Measurements from ENCODE around the gene MAML3.

Gene MAML3

GRCh38 chr4:140116442-140117104 is 37.4 kb downstream of the MAML3 start:
- Histone ChIP-seq H3K36me3 (ENCODE audit: control insufficient read depth in 2 of 2, insufficient read depth in 2 of 2, low read length in 2 of 2) (no peaks in the 10 kb centered on the region), H3K4me1 (ENCODE audit: control insufficient read depth in 2 of 2, insufficient read depth in 2 of 2, low read length in 2 of 2) (no peaks in the 10 kb centered on the region), H3K9me3 (ENCODE audit: control insufficient read depth in 2 of 2, low read length in 2 of 2) (no peaks in the 10 kb centered on the region), H3K27me3 (ENCODE audit: control insufficient read depth in 2 of 2, insufficient read depth in 2 of 2, low read length in 2 of 2) (no peaks in the 10 kb centered on the region), H3K4me3 (ENCODE audit: low read length in 2 of 2) (no peak overlapping the region), H3K27ac (ENCODE audit: low read depth in 2 of 2, low read length in 2 of 2) (no peak overlapping the region), H3K9ac (ENCODE audit: low read depth in 1 of 2, low read length in 2 of 2) (no peak overlapping the region)

GRCh38 chr4:140115140-140115539 is 38.8 kb downstream of the MAML3 start:
- no peak overlapping the region for H3K4me3 ChIP-seq (ENCODE audit: low read length in 2 of 2)
- H3K4me1 ChIP-seq (ENCODE audit: control insufficient read depth in 2 of 2, insufficient read depth in 2 of 2, low read length in 2 of 2) = peaks cover 0 to 8% of the 10 kb centered on the region in 2 donors
- no peak overlapping the region for H3K9ac ChIP-seq (ENCODE audit: low read depth in 1 of 2, low read length in 2 of 2)
- no peak overlapping the region for H3K27ac ChIP-seq (ENCODE audit: low read depth in 2 of 2, low read length in 2 of 2)
- no peaks in the 10 kb centered on the region for H3K36me3 ChIP-seq (ENCODE audit: control insufficient read depth in 2 of 2, insufficient read depth in 2 of 2, low read length in 2 of 2)
- H3K27me3 ChIP-seq (ENCODE audit: control insufficient read depth in 2 of 2, insufficient read depth in 2 of 2, low read length in 2 of 2) = no peaks in the 10 kb centered on the region
- H3K9me3 ChIP-seq (ENCODE audit: control insufficient read depth in 2 of 2, low read length in 2 of 2) = no peaks in the 10 kb centered on the region

DNA sequence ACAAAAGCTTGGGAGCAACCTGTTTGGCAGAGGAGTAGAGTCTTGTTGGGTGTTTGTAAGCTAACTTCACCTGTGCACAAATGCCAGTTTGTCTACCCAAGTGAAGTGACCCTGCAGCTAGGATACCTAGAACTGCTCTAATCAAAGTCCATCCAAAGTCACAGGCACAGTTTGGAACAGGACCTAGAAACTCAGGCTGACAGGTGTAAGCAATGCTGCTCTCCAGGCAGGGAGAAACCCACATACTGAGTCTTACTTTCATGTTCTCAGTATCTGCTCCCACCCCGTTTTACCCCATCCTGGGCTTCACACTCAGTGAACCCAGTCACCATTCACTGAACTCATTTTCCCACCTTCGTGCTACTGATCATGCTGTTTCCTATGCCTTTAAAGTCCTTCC is 40.3 kb downstream of the MAML3 start:
- Histone ChIP-seq H3K9me3 (ENCODE audit: control insufficient read depth in 2 of 2, low read length in 2 of 2) (no peaks in the 10 kb centered on the region), H3K27ac (ENCODE audit: low read depth in 2 of 2, low read length in 2 of 2) (no peak overlapping the region), H3K27me3 (ENCODE audit: control insufficient read depth in 2 of 2, insufficient read depth in 2 of 2, low read length in 2 of 2) (no peaks in the 10 kb centered on the region)

GRCh38 chr4:140112576-140112975 is 41.4 kb downstream of the MAML3 start:
- Histone ChIP-seq H3K4me1 (ENCODE audit: control insufficient read depth in 2 of 2, insufficient read depth in 2 of 2, low read length in 2 of 2) (peaks cover 3 to 21% of the 10 kb centered on the region in 2 donors), H3K4me3 (ENCODE audit: low read length in 2 of 2) (no peak overlapping the region), H3K27ac (ENCODE audit: low read depth in 2 of 2, low read length in 2 of 2) (no peak overlapping the region), H3K36me3 (ENCODE audit: control insufficient read depth in 2 of 2, insufficient read depth in 2 of 2, low read length in 2 of 2) (no peaks in the 10 kb centered on the region), H3K27me3 (ENCODE audit: control insufficient read depth in 2 of 2, insufficient read depth in 2 of 2, low read length in 2 of 2) (no peaks in the 10 kb centered on the region), H3K9me3 (ENCODE audit: control insufficient read depth in 2 of 2, low read length in 2 of 2) (no peaks in the 10 kb centered on the region), H3K9ac (ENCODE audit: low read depth in 1 of 2, low read length in 2 of 2) (no peak overlapping the region)

More for the DNA sequence above, 40.3 kb downstream of the MAML3 start:
- peaks cover 3 to 19% of the 10 kb centered on the region in 2 donors for H3K4me1 ChIP-seq (ENCODE audit: control insufficient read depth in 2 of 2, insufficient read depth in 2 of 2, low read length in 2 of 2)
- H3K9ac ChIP-seq (ENCODE audit: low read depth in 1 of 2, low read length in 2 of 2) = no peak overlapping the region
- no peak overlapping the region for H3K4me3 ChIP-seq (ENCODE audit: low read length in 2 of 2)
- H3K36me3 ChIP-seq (ENCODE audit: control insufficient read depth in 2 of 2, insufficient read depth in 2 of 2, low read length in 2 of 2) = no peaks in the 10 kb centered on the region

DNA sequence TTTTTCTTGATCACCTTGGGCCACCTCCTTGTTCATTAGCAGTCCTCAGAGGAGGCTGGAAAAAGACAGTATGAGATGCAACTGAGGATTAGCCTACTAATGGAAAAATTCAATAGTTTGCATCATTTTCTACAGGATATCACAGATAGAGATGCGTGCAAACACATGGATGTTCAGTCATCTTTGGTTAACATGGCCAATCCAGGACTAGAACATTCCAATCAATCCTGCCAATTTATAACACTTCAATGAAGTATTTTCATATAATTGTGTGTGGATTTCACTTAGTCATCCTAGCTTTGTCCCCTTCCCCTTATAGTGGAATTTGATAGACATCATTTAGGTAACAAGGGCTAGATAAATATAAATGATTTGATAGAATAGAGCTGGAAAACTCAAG is 42.7 kb downstream of the MAML3 start:
- Histone ChIP-seq H3K27me3 (ENCODE audit: control insufficient read depth in 2 of 2, insufficient read depth in 2 of 2, low read length in 2 of 2) (no peaks in the 10 kb centered on the region), H3K27ac (ENCODE audit: low read depth in 2 of 2, low read length in 2 of 2) (no peak overlapping the region), H3K9ac (ENCODE audit: low read depth in 1 of 2, low read length in 2 of 2) (no peak overlapping the region), H3K4me1 (ENCODE audit: control insufficient read depth in 2 of 2, insufficient read depth in 2 of 2, low read length in 2 of 2) (peaks cover 3 to 21% of the 10 kb centered on the region in 2 donors), H3K36me3 (ENCODE audit: control insufficient read depth in 2 of 2, insufficient read depth in 2 of 2, low read length in 2 of 2) (no peaks in the 10 kb centered on the region), H3K4me3 (ENCODE audit: low read length in 2 of 2) (no peak overlapping the region), H3K9me3 (ENCODE audit: control insufficient read depth in 2 of 2, low read length in 2 of 2) (no peaks in the 10 kb centered on the region)

GRCh38 chr4:140110542-140111215 is 43.3 kb downstream of the MAML3 start:
- Histone ChIP-seq H3K4me1 (ENCODE audit: control insufficient read depth in 2 of 2, insufficient read depth in 2 of 2, low read length in 2 of 2) (peaks cover 3 to 21% of the 10 kb centered on the region in 2 donors), H3K4me3 (ENCODE audit: low read length in 2 of 2) (no peak overlapping the region), H3K27me3 (ENCODE audit: control insufficient read depth in 2 of 2, insufficient read depth in 2 of 2, low read length in 2 of 2) (no peaks in the 10 kb centered on the region), H3K9me3 (ENCODE audit: control insufficient read depth in 2 of 2, low read length in 2 of 2) (no peaks in the 10 kb centered on the region), H3K36me3 (ENCODE audit: control insufficient read depth in 2 of 2, insufficient read depth in 2 of 2, low read length in 2 of 2) (no peaks in the 10 kb centered on the region), H3K9ac (ENCODE audit: low read depth in 1 of 2, low read length in 2 of 2) (no peak overlapping the region), H3K27ac (ENCODE audit: low read depth in 2 of 2, low read length in 2 of 2) (no peak overlapping the region)

- Histone ChIP-seq H3K4me3 (ENCODE audit: low read length in 2 of 2) (no peak overlapping the region), H3K4me1 (ENCODE audit: control insufficient read depth in 2 of 2, insufficient read depth in 2 of 2, low read length in 2 of 2) (peaks cover 3 to 21% of the 10 kb centered on the region in 2 donors), H3K27ac (ENCODE audit: low read depth in 2 of 2, low read length in 2 of 2) (no peak overlapping the region), H3K36me3 (ENCODE audit: control insufficient read depth in 2 of 2, insufficient read depth in 2 of 2, low read length in 2 of 2) (no peaks in the 10 kb centered on the region), H3K27me3 (ENCODE audit: control insufficient read depth in 2 of 2, insufficient read depth in 2 of 2, low read length in 2 of 2) (no peaks in the 10 kb centered on the region), H3K9ac (ENCODE audit: low read depth in 1 of 2, low read length in 2 of 2) (no peak overlapping the region), H3K9me3 (ENCODE audit: control insufficient read depth in 2 of 2, low read length in 2 of 2) (no peaks in the 10 kb centered on the region)
These were observed 44.2 kb downstream of the MAML3 start for GRCh38 chr4:140109737-140110136.

- Histone ChIP-seq H3K9ac (ENCODE audit: low read depth in 1 of 2, low read length in 2 of 2) (no peak overlapping the region), H3K36me3 (ENCODE audit: control insufficient read depth in 2 of 2, insufficient read depth in 2 of 2, low read length in 2 of 2) (no peaks in the 10 kb centered on the region), H3K27ac (ENCODE audit: low read depth in 2 of 2, low read length in 2 of 2) (no peak overlapping the region), H3K9me3 (ENCODE audit: control insufficient read depth in 2 of 2, low read length in 2 of 2) (no peaks in the 10 kb centered on the region), H3K4me3 (ENCODE audit: low read length in 2 of 2) (no peak overlapping the region), H3K4me1 (ENCODE audit: control insufficient read depth in 2 of 2, insufficient read depth in 2 of 2, low read length in 2 of 2) (peaks cover 3 to 21% of the 10 kb centered on the region in 2 donors), H3K27me3 (ENCODE audit: control insufficient read depth in 2 of 2, insufficient read depth in 2 of 2, low read length in 2 of 2) (no peaks in the 10 kb centered on the region)
These were observed 44.7 kb downstream of the MAML3 start for GRCh38 chr4:140109292-140109691.

DNA sequence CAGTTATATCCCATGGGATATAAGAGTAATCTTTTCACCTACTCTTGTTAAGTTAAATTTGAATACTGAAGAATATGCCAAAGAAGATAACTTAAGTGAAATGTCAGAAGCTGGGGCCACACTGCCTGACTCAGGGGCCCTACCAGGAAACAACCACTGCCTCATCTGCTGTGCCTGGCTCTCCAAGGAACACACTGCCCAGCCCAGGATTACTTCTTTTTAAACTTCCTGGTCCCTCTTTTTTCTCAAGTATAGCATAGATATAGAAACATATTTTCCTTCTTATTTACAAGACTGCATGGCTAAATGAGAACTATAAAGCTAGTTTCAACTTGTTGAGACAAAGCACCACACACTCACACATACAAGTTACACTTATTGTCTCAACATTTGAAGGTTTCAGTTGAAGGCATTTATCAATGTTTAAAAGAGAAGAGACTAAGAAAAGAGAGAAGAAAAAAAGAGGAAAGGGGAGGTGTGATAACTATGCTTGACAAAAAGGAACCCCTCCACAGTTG is 45.2 kb downstream of the MAML3 start:
- H3K36me3 ChIP-seq (ENCODE audit: control insufficient read depth in 2 of 2, insufficient read depth in 2 of 2, low read length in 2 of 2) = no peaks in the 10 kb centered on the region
- H3K4me1 ChIP-seq (ENCODE audit: control insufficient read depth in 2 of 2, insufficient read depth in 2 of 2, low read length in 2 of 2) = peaks cover 3 to 21% of the 10 kb centered on the region in 2 donors
- no peak overlapping the region for H3K9ac ChIP-seq (ENCODE audit: low read depth in 1 of 2, low read length in 2 of 2)
- no peak overlapping the region for H3K4me3 ChIP-seq (ENCODE audit: low read length in 2 of 2)
- H3K27me3 ChIP-seq (ENCODE audit: control insufficient read depth in 2 of 2, insufficient read depth in 2 of 2, low read length in 2 of 2) = no peaks in the 10 kb centered on the region
- H3K27ac ChIP-seq (ENCODE audit: low read depth in 2 of 2, low read length in 2 of 2) = peak overlapping the region in 1 of 2 donors; percentile 1
- H3K9me3 ChIP-seq (ENCODE audit: control insufficient read depth in 2 of 2, low read length in 2 of 2) = no peaks in the 10 kb centered on the region

- Histone ChIP-seq H3K9ac (ENCODE audit: low read depth in 1 of 2, low read length in 2 of 2) (no peak overlapping the region), H3K4me3 (ENCODE audit: low read length in 2 of 2) (no peak overlapping the region), H3K36me3 (ENCODE audit: control insufficient read depth in 2 of 2, insufficient read depth in 2 of 2, low read length in 2 of 2) (no peaks in the 10 kb centered on the region), H3K9me3 (ENCODE audit: control insufficient read depth in 2 of 2, low read length in 2 of 2) (no peaks in the 10 kb centered on the region), H3K27ac (ENCODE audit: low read depth in 2 of 2, low read length in 2 of 2) (peak overlapping the region in 1 of 2 donors; percentile 1), H3K27me3 (ENCODE audit: control insufficient read depth in 2 of 2, insufficient read depth in 2 of 2, low read length in 2 of 2) (no peaks in the 10 kb centered on the region), H3K4me1 (ENCODE audit: control insufficient read depth in 2 of 2, insufficient read depth in 2 of 2, low read length in 2 of 2) (peaks cover 3 to 21% of the 10 kb centered on the region in 2 donors)
These were observed 45.7 kb downstream of the MAML3 start for GRCh38 chr4:140108243-140108642.
